ENCODE data around the gene COA5. TPM values are rescaled to one million over a fixed set of nuclear protein-coding genes. Genes with fewer than 3 reads are reported as not detected.

COA5 gene
- total RNA-seq, 1 donor from 2014 or later: 33.1 TPM

DNA sequence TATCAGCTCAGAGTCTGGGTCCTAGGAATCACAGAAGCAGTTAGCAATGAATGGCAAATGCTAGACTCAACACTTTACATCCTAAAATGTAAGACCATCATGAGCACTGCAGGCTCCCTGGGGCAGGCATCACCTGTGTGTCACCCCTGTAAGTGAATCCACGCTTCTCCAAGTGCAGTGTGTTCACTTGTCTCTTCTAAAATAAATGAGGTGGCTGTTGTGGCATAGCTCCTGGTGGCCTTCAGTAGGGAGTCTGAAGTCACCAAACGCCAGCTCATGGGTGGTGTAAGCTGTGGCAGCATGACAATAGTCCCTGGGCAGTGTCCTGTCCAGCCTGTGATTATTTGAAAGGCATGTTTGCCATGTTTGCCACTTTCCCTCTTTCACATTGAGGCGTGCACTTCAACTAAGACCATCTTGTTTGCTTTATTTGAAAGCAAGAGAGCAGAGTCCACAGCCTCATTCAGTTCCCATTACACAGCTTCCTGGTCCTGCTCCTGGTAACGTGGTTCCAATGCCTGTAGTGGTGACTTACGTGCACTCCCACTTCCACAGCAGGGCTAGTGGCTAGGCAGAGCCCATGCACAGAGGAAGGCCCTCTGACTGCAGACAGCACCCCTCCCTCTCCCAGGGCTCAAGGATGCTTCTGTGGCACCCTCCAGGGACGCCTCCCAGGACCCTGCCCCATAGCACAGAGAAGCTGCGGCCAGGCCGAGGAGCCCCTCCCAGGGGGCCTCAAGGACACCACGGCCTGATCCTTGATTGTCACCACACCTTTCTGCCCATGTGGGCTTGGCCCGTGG lies 24.3 kb downstream of the COA5 start:
- Mint-ChIP-seq H3K27me3 (ENCODE audit: unreplicated experiment) (no peaks in the 10 kb centered on the region), H3K4me3 (ENCODE audit: unreplicated experiment) (no peak overlapping the region), H3K9me3 (ENCODE audit: unreplicated experiment) (no peaks in the 10 kb centered on the region), H3K4me1 (ENCODE audit: unreplicated experiment) (no peaks in the 10 kb centered on the region), H3K36me3 (ENCODE audit: unreplicated experiment) (peaks cover 25% of the 10 kb centered on the region), H3K27ac (ENCODE audit: unreplicated experiment) (no peak overlapping the region)
- TF ChIP-seq, protein P1, sequence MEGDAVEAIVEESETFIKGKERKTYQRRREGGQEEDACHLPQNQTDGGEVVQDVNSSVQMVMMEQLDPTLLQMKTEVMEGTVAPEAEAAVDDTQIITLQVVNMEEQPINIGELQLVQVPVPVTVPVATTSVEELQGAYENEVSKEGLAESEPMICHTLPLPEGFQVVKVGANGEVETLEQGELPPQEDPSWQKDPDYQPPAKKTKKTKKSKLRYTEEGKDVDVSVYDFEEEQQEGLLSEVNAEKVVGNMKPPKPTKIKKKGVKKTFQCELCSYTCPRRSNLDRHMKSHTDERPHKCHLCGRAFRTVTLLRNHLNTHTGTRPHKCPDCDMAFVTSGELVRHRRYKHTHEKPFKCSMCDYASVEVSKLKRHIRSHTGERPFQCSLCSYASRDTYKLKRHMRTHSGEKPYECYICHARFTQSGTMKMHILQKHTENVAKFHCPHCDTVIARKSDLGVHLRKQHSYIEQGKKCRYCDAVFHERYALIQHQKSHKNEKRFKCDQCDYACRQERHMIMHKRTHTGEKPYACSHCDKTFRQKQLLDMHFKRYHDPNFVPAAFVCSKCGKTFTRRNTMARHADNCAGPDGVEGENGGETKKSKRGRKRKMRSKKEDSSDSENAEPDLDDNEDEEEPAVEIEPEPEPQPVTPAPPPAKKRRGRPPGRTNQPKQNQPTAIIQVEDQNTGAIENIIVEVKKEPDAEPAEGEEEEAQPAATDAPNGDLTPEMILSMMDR (IDR thresholded peaks at IDR 0.05): no peak
- DNase-seq (ENCODE audit: extremely low spot score, unreplicated experiment): peak; percentile 59

DNA sequence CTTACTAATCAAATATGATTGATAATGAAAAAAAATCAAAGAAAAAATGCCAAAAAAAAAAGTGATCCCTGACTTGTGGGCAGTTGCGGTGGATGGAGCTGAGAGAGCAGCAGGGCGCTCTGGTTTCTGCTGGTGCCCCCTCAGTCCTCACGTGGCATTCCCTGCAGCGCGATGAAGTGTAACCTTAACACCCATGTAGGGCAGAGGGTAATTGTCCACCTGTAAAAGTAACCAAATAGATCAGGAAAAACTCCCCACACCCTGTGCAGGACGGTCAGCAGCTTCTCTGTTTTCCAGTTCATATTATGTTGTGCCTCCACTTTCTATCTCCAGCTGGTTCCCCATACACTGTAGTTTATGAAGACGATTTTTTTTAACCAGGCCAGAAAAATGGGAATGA lies 25.0 kb downstream of the COA5 start:
- Mint-ChIP-seq H3K4me1 (ENCODE audit: unreplicated experiment) (no peaks in the 10 kb centered on the region), H3K4me3 (ENCODE audit: unreplicated experiment) (no peak overlapping the region), H3K27me3 (ENCODE audit: unreplicated experiment) (no peaks in the 10 kb centered on the region), H3K27ac (ENCODE audit: unreplicated experiment) (no peak overlapping the region), H3K9me3 (ENCODE audit: unreplicated experiment) (no peaks in the 10 kb centered on the region), H3K36me3 (ENCODE audit: unreplicated experiment) (peaks cover 24% of the 10 kb centered on the region)
- peak; percentile 48 for DNase-seq (ENCODE audit: extremely low spot score, unreplicated experiment)
- TF ChIP-seq, protein P1 (IDR thresholded peaks at IDR 0.05): no peak

DNA sequence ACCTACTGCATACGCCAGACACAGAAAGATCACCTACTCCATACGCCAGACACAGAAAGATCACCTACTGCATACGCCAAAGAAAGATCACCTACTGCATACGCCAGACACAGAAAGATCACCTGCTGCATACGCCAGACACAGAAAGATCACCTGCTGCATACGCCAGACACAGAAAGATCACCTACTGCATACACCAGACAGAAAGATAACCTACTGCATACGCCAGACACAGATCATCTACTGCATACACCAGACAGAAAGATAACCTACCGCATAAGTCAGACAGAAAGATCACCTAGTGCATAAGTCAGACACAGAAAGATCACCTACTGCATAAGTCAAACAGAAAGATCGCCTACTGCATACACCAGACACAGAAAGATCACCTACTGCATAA lies 25.8 kb downstream of the COA5 start:
- Mint-ChIP-seq H3K27ac (ENCODE audit: unreplicated experiment) (no peak overlapping the region), H3K9me3 (ENCODE audit: unreplicated experiment) (no peaks in the 10 kb centered on the region), H3K36me3 (ENCODE audit: unreplicated experiment) (peaks cover 20% of the 10 kb centered on the region), H3K27me3 (ENCODE audit: unreplicated experiment) (no peaks in the 10 kb centered on the region), H3K4me3 (ENCODE audit: unreplicated experiment) (no peak overlapping the region), H3K4me1 (ENCODE audit: unreplicated experiment) (no peaks in the 10 kb centered on the region)
- TF ChIP-seq, protein P1 (IDR thresholded peaks at IDR 0.05): no peak
- no peak for DNase-seq (ENCODE audit: extremely low spot score, unreplicated experiment)

DNA sequence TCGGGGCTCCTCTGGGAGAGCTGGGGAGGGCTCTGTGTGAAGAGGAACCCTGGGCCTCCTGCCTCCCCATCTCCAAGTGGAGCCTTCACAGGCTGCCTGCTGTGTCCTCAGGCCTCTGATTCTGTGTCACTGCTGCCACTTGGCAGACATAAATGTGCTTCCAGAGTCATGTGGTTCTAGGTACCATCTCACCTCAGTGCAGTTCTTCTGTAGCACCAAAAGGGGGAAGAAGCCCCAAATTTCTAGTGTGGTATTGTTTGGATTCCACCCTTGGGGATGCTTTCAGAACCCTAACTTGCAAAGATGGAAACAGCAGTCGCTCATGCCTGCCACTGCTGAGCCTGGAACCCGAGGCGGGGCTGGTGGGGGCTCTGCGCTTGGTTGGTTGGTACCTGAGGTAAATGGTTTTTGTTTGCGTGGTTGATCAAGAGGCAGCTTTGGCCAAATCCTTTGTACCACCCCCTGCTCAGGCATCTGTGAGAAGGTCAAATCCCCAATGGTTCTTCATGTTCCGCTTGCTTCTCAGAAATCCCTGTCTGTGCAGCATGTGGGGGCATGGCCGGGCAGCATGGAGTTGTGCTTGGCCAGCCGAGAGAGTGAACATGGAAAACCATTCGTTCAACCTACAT lies 27.5 kb downstream of the COA5 start:
- Mint-ChIP-seq H3K27me3 (ENCODE audit: unreplicated experiment) (no peaks in the 10 kb centered on the region), H3K9me3 (ENCODE audit: unreplicated experiment) (no peaks in the 10 kb centered on the region), H3K4me3 (ENCODE audit: unreplicated experiment) (no peak overlapping the region), H3K36me3 (ENCODE audit: unreplicated experiment) (peaks cover 22% of the 10 kb centered on the region), H3K27ac (ENCODE audit: unreplicated experiment) (no peak overlapping the region), H3K4me1 (ENCODE audit: unreplicated experiment) (no peaks in the 10 kb centered on the region)
- TF ChIP-seq, protein P1 (IDR thresholded peaks at IDR 0.05): no peak
- no peak for DNase-seq (ENCODE audit: extremely low spot score, unreplicated experiment)

DNA sequence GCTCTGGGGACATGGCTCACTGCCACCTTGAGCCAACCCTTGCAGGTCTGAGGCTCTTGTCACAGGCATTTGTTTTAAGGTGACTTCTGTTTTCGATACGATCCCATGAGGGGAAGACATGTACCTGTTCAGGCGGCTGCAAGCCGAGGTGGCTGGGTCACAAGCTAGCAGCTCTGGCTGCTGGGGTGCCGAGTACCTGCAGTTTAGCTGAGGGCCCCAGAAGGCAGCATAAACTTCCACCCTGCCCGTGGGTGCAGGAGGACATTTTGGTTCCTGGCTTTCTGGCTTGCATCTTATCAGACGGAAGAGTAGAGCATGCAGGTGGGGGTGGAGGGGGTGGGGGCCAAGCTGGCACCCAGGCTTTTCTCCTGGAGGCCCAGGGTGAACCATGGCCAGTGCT lies 28.4 kb downstream of the COA5 start:
- DNase-seq (ENCODE audit: extremely low spot score, unreplicated experiment): no peak
- no peaks in the 10 kb centered on the region for H3K4me1 Mint-ChIP-seq (ENCODE audit: unreplicated experiment)
- H3K27me3 Mint-ChIP-seq (ENCODE audit: unreplicated experiment): no peaks in the 10 kb centered on the region
- peaks cover 22% of the 10 kb centered on the region for H3K36me3 Mint-ChIP-seq (ENCODE audit: unreplicated experiment)
- H3K9me3 Mint-ChIP-seq (ENCODE audit: unreplicated experiment): no peaks in the 10 kb centered on the region
- no peak overlapping the region for H3K4me3 Mint-ChIP-seq (ENCODE audit: unreplicated experiment)
- TF ChIP-seq, protein P1 (IDR thresholded peaks at IDR 0.05): no peak
- no peak overlapping the region for H3K27ac Mint-ChIP-seq (ENCODE audit: unreplicated experiment)
